Heart left ventricle (tissue), 13 donors: Measurements from ENCODE around the gene MGAT4B.

ENCODE experiments used
- CTCF ChIP-seq, 12 donors: fragments of 200-600 bp; sonication (generic) in 4 of 12; IDR thresholded peaks; one replicate each; pipeline versions ENCODE4 v1.5.0 to v1.8.0; 2018 to 2022; ENCODE audit warnings: antibody characterized with exemption in 12 of 12, mild to moderate bottlenecking in 5 of 12
- POLR2A ChIP-seq, 2 donors: fragments of 450-650 bp; IDR thresholded peaks; one replicate each; pipeline ENCODE4 v1.6.1; 2017; ENCODE audit warnings: antibody characterized with exemption in 2 of 2, mild to moderate bottlenecking in 2 of 2, moderate library complexity in 2 of 2
- donor health status: ischemic (EF 13 %, LVEDD 7.1; RV severe dilation, severe dysfunction).
- donor health status: DM: no; HTN: yes; CAD: no.
- donor health status: DM: no; HTN: no; CAD: no.
- donor health status: ischemic (EF 25% LVEDD 6.9; RV normal size, moderate dysfunction).
- donor health status: ischemic (EF 25% LVEDD 5.7; RV mildly dilated, moderate dysfunction).
- donor health status: ischemic (EF 35%, LVEDD 5.7; RV mildly dilated, moderate dysfunction).
- donor health status: nonischemic (EF 11% LVEDD 7.7; RV severe dilation, severe dysfunction).
- donor health status: DM: yes; HTN: yes; CAD: no.
- donor health status: PGD.
- donor health status: ischemic (EF 29% LVEDD 5.4; RV normal size, mild dysfunction).
- donor health status: nonischemic (EF 23%, LVEDD 6.1; RV moderate dilation, normal function).

GRCh38 chr5:179833709-179834070 is 27.0 kb upstream of the MGAT4B start:
- no peak for TF ChIP-seq POLR2A (IDR thresholded peaks at IDR 0.05)
- TF ChIP-seq CTCF (IDR thresholded peaks at IDR 0.05) = no peak
